Activated naive CD8-positive, alpha-beta T cell treated with anti-CD3 and anti-CD28 coated beads for 36 hours (primary cell): Measurements from ENCODE around the gene COLEC12. TPM values are rescaled to one million over a fixed set of nuclear protein-coding genes. Genes with fewer than 3 reads are reported as not detected.

Experiments used
- DNase-seq: peaks from one replicate; pipeline ENCODE4 v3.0.0; 2021
- H3K27ac Mint-ChIP-seq: one replicate; pipeline ENCODE4 v1.8.0; 2022; ENCODE audit warnings: mild to moderate bottlenecking, moderate library complexity, mixed read lengths
- H3K27me3 Mint-ChIP-seq: one replicate; pipeline ENCODE4 v1.8.0; 2022; ENCODE audit warnings: mild to moderate bottlenecking, mixed read lengths
- H3K36me3 Mint-ChIP-seq: one replicate; pipeline ENCODE4 v1.8.0; 2021; ENCODE audit warnings: mild to moderate bottlenecking, mixed read lengths
- H3K4me1 Mint-ChIP-seq: one replicate; pipeline ENCODE4 v1.8.0; 2021; ENCODE audit warnings: mixed read lengths
- H3K4me3 Mint-ChIP-seq: one replicate; pipeline ENCODE4 v1.8.0; 2022; ENCODE audit warnings: mild to moderate bottlenecking, moderate library complexity, mixed read lengths
- H3K9me3 Mint-ChIP-seq: one replicate; pipeline ENCODE4 v1.8.0; 2022; ENCODE audit warnings: mixed read lengths
- total RNA-seq, 2 experiments: library from RNA; stranded (reverse); gene quantifications; one replicate each; pipeline ENCODE4 v1.2.3, GENCODE V29; 2021

The COLEC12 gene
- total RNA-seq, 2 experiments from 2014 or later: not detected

DNA sequence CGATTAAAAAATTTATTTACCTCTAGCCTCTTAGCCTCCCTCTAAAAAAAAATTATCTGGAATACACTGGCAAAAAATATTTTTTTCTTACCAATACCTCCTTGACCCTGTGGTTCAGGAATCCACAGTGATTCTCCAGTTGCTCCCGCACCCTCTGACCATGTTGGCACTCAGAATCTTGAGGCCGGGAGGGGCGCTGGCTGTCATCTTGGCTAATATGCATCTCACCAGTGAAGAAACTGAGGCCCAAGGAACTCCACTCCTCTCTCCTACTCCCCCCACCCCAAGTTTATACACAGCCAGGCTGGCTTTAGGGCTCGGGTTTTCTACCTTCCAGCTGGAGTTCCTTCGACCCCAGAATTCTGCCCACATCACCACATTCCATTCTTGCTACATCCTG, 134.8 kb downstream of the COLEC12 start:
- no peaks in the 10 kb centered on the region for H3K4me1 Mint-ChIP-seq
- H3K27ac Mint-ChIP-seq: no peak overlapping the region
- H3K4me3 Mint-ChIP-seq: no peak overlapping the region
- peaks cover 8% of the 10 kb centered on the region for H3K27me3 Mint-ChIP-seq
- no peaks in the 10 kb centered on the region for H3K9me3 Mint-ChIP-seq
- DNase-seq: no peak
- no peaks in the 10 kb centered on the region for H3K36me3 Mint-ChIP-seq

DNA sequence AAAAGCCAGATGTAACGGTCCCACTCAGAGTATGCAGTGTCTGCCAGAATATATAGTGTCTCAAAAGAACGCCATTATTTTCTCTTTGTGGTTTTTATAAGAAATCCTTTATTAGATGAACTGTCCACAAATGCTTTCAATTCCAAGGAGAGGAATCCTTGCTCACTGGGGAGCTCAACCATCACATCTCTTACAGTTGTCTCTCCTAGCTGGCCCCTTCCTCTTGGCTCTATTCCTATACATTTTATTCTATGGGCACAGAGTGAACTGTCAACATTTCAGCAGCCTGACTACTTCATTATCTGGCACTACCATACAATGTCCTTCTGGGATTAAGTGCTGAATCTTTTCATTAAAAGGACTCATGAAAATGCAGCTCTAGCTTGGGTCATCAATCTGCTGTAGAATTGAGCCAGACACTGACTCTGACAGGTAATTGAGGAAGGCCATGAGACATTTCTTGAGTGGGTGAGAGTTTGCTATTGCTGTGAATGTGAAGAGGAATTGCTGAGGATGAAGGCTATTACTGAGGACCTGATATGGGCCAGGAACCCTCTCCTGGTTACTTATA, 136.2 kb downstream of the COLEC12 start:
- Mint-ChIP-seq H3K4me1 (no peaks in the 10 kb centered on the region), H3K9me3 (no peaks in the 10 kb centered on the region), H3K27ac (no peak overlapping the region), H3K36me3 (no peaks in the 10 kb centered on the region), H3K27me3 (peaks cover 8% of the 10 kb centered on the region), H3K4me3 (no peak overlapping the region)
- no peak for DNase-seq

DNA sequence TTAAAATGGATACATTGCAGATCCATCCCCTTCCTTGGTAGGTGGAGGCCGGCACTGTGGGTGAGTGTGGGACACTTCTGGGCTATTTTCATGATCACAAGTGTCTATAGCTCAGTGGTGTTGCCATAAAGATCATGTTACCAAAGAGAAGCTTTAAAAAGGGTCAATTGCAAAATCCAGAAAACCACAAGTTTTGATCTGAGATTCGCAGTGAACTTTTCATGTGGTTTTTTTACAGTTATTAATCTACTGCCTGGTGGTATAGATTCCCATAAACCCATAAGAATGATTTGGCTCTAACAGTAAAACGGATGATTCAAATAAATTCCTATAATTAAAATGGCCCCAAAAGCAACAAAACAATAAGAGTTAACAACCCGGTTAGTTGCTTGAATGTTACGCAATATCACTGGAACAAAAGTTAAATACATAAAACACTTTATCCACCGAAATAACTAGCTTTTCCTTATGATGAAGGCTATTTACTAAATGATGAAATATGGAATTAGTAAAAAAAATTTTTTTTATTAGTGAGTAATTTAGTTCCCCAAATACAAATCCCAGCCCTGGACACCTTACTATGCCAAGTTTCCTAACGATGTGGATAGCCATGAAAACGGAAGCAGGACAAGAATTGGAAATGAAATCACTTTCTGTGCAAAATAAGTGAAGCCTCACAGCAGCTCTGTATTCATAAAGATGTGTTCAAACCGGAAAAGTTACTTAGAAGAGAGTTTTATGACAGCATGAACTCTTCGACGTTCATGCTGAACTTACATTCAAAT, 137.0 kb downstream of the COLEC12 start:
- Mint-ChIP-seq H3K36me3 (no peaks in the 10 kb centered on the region), H3K4me3 (no peak overlapping the region), H3K9me3 (no peaks in the 10 kb centered on the region), H3K27ac (no peak overlapping the region), H3K4me1 (no peaks in the 10 kb centered on the region), H3K27me3 (peaks cover 8% of the 10 kb centered on the region)
- DNase-seq: no peak

DNA sequence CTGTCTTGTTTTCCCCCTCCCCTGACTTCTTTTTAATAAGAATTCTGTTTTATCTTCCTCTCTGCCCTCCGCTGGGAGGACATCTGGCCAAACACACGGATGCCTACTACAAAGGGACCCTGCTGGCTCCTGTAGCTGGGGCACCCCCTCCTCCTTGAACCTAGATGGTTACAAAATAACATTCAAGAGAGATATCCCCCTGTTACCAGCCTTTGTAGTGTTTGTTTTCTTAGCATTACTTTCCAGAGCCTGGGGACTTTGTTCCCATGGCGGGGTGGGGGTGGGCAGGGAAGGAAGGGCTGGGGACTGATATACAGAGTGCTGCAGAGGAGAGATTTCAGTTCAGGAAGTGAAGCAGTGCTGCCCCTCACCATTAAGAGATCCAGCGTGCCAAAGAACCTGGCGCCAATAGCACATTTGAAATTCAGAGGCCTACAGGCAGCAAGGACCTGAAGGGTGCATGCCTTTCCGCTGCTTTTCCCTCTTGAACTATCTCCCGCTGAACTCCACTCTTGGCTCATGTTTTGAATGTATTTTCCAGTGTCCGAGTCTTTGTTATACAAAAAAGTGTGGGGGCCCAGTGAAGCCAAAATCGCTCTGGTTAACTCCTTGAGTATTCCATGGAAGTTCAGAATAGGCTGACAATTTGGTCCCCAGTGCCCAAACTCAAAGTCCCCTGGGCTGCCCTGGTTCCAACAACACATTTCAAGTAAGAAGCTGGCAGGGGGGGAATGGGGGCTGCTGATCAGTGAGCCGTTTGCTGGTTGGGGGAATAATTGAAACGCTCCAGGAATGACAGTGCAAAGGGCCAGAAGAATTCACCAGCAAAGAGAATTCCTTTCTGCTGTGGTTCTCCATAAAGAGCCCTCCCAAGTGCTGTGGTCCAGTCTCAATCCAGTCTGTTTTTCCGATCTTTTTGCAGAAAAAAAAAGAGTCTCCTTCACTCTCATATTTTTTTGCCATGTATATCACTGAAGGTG, 137.9 kb downstream of the COLEC12 start:
- Mint-ChIP-seq H3K4me1 (no peaks in the 10 kb centered on the region), H3K27ac (no peak overlapping the region), H3K9me3 (no peaks in the 10 kb centered on the region), H3K27me3 (peaks cover 8% of the 10 kb centered on the region), H3K36me3 (no peaks in the 10 kb centered on the region), H3K4me3 (no peak overlapping the region)
- no peak for DNase-seq

DNA sequence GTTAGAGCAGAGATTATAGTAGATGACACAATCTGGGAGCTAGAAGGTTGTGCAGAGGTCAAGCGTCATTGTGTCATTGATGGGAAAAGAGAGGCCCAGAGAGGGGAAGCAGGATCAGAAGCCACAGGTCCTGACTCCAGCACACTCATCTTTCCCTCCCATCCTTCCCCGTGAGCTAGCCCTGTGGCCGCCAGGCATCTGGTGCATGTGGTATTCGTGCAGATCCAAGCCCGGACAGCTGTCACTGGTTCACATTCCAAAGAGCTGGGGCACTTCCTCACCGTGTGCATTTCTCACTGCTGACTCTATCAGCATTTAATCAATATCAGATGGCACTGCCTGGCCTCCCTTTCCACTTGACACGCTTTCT, 138.6 kb downstream of the COLEC12 start:
- DNase-seq: no peak
- no peak overlapping the region for H3K27ac Mint-ChIP-seq
- no peaks in the 10 kb centered on the region for H3K36me3 Mint-ChIP-seq
- no peaks in the 10 kb centered on the region for H3K9me3 Mint-ChIP-seq
- H3K4me1 Mint-ChIP-seq: no peaks in the 10 kb centered on the region
- no peak overlapping the region for H3K4me3 Mint-ChIP-seq
- H3K27me3 Mint-ChIP-seq: peaks cover 8% of the 10 kb centered on the region

DNA sequence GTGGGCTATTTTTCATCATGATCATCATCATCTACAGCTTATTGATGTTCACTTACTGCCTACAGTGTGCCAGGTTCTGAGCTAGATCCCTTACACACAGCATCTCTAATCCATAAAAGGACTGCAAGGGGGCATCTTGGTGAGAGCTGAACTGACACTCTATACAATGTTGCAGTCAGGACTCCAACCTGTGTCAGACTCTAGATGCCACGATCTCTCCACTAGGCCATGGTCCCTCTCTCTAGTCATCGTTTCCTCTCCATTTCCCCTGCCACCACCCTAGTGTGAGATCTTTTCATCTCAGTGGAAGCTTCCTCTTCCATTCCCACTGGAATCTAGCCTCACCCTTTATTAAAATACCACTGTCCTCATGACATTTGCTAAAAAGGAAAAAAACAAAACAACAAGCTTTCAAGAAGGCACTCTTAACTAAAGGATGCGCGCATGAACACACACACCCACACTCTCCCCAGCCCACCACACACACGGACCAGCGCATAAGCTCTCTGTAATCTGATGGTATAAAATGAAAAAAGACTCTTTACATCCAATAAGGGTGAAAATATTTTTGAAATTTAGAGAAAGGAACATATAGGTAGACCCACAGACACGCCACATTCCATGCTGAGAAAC, 139.3 kb downstream of the COLEC12 start:
- Mint-ChIP-seq H3K9me3 (no peaks in the 10 kb centered on the region), H3K36me3 (no peaks in the 10 kb centered on the region), H3K27ac (no peak overlapping the region), H3K4me1 (no peaks in the 10 kb centered on the region), H3K4me3 (no peak overlapping the region), H3K27me3 (peaks cover 8% of the 10 kb centered on the region)
- no peak for DNase-seq

DNA sequence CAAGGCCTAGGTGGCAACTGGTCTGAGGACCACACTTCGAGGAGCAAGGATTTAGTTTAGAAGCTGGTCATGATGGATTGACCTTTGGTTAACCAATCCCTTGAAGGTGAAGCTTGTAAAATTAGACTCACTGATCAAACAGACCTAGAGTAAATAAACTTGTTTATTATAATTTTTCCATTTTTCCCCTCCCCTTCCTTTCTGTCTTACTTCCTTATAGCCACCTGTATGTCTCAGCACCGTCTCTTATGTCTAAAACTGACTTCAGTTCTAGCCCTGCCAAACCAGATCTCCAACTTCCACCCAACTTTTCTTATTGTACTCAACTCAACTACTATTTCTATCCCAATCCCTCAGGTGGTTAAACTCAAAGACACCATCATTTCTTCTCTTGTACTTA, 139.8 kb downstream of the COLEC12 start:
- no peaks in the 10 kb centered on the region for H3K9me3 Mint-ChIP-seq
- peaks cover 8% of the 10 kb centered on the region for H3K27me3 Mint-ChIP-seq
- no peak for DNase-seq
- H3K27ac Mint-ChIP-seq: no peak overlapping the region
- H3K36me3 Mint-ChIP-seq: no peaks in the 10 kb centered on the region
- no peaks in the 10 kb centered on the region for H3K4me1 Mint-ChIP-seq
- no peak overlapping the region for H3K4me3 Mint-ChIP-seq

DNA sequence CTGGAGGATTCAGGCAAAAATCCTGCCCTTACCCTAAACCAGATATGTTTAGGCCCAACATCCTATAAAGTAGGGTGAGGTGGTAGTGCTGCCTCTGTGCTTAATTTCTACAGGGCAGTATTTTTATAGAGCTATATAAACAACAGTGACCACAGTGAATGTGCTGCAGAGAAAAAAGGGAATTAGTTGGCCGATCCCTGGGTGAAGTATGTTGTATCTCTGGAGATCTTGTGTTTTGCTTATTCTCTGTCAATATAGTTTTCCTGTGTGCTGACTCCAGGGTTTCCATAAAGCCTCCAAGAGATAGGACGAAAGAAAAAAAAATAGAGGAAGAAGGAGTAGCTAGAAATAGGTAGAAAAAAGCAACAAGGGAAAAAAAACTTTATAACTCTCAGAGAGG, 143.7 kb downstream of the COLEC12 start:
- Mint-ChIP-seq H3K27ac (no peak overlapping the region), H3K27me3 (no peaks in the 10 kb centered on the region), H3K9me3 (no peaks in the 10 kb centered on the region), H3K36me3 (no peaks in the 10 kb centered on the region), H3K4me1 (no peaks in the 10 kb centered on the region), H3K4me3 (no peak overlapping the region)
- no peak for DNase-seq

DNA sequence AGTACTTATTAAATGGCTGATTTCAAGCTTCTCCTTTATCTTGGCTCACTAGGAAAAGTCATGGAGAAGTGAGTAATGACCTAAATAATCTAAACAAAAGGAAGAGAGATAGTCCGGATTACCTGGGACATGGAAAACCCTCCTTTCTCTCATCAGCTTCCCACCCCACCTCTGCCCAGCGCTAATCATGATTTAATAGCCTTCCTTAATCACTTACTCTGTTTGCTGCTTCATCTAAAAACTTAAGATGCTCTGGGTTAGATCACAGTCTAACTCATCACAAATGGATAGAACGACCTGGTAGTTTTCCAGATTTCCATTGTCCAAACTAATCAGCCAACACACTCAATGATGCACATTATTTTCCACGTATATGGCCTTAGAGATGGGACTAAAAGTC, 144.8 kb downstream of the COLEC12 start:
- Mint-ChIP-seq H3K9me3 (no peaks in the 10 kb centered on the region), H3K4me3 (no peak overlapping the region), H3K4me1 (no peaks in the 10 kb centered on the region), H3K36me3 (no peaks in the 10 kb centered on the region), H3K27me3 (peaks cover 4% of the 10 kb centered on the region), H3K27ac (no peak overlapping the region)
- no peak for DNase-seq

DNA sequence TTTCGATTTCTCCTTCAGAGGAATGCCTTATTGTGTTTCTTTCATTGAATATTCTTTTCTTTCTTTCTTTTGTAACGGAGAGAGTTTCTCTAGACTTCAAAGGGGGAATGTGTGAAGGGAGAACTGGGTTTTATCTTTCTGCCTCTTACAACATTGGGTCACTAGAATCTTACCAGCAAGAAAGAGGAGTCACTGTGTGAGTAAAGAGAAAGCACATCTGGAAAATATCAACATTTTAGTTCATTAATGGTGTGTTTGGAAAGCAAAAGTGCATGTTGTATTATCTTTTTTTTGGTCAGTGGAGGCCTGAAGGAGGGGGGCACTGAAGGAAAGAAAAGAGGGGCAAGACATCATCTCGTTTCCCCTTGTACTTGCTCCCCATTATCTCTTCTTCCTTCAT, 146.0 kb downstream of the COLEC12 start:
- H3K27ac Mint-ChIP-seq: no peak overlapping the region
- no peaks in the 10 kb centered on the region for H3K4me1 Mint-ChIP-seq
- H3K9me3 Mint-ChIP-seq: no peaks in the 10 kb centered on the region
- DNase-seq: no peak
- H3K4me3 Mint-ChIP-seq: no peak overlapping the region
- no peaks in the 10 kb centered on the region for H3K36me3 Mint-ChIP-seq
- peaks cover 8% of the 10 kb centered on the region for H3K27me3 Mint-ChIP-seq

DNA sequence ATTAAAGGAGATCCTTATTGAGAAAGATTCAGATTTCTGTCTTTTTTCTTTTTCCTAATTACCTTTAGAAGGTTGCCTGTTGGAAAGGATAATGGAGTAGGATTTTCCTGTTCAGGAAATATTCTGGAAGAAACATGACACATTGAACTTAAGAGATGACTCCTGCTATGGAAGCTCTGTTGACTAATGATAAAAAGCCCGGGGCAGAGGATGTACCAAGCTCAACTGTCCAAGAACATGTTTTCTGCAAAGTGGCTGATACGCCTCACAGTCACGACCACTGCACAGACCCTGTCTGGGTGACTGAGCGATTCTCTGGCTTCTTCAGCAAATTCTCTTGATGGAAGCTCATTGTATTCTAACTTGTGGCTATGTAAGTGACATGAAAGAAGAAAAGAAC, 146.5 kb downstream of the COLEC12 start:
- Mint-ChIP-seq H3K4me3 (no peak overlapping the region), H3K27me3 (peaks cover 8% of the 10 kb centered on the region), H3K27ac (no peak overlapping the region), H3K4me1 (no peaks in the 10 kb centered on the region), H3K36me3 (no peaks in the 10 kb centered on the region), H3K9me3 (no peaks in the 10 kb centered on the region)
- no peak for DNase-seq

DNA sequence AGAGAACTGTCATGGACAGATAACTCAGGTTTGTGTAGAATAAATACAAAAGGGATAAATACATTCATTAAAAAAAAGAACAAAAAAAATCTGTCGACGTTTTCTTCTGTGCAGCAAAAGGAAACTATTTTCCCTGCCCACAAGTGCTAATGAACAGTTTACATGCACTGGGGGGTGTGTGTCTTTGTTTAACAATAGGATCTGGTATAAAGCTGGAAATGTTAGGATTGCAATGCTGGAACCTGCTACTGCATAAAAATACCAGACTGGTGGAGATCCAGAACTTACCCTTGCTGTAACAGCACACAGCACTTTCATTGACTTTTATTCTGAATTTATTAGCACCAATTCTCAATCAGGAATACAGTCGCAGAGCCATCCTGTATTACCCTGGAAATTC, 148.1 kb downstream of the COLEC12 start:
- Mint-ChIP-seq H3K4me3 (no peak overlapping the region), H3K36me3 (no peaks in the 10 kb centered on the region), H3K9me3 (no peaks in the 10 kb centered on the region)

DNA sequence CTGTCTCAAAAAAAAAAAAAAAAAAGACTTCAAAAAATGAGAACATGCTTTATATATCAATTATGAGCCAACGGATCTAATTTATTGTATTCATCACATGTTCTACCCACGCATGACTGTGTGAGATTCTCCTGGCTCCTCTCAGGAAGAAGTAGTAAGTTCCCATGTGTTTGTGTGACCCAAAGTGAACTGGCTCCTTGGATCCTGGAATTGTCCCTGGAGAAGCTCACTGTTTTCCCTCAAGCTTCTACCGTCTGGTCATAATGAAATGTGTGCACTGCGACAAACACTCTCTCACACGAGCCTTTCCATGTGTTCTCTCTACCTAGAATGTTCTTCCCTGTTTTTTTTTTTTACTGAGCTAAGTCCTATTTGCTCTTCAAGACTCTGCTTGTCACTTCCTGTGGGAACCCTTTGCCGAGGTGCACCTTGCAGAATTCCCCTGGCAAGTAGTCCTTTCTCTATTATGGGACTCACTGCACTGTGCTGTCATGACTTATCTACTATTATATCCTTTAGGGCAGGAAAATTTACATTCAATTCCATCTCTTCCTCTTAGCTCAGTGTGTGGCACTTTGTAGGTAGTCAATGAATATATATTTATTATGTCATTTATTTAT, 149.4 kb downstream of the COLEC12 start:
- DNase-seq: no peak
- H3K36me3 Mint-ChIP-seq: no peaks in the 10 kb centered on the region
- no peaks in the 10 kb centered on the region for H3K4me1 Mint-ChIP-seq
- no peak overlapping the region for H3K27ac Mint-ChIP-seq
- H3K9me3 Mint-ChIP-seq: no peaks in the 10 kb centered on the region
- peaks cover 11% of the 10 kb centered on the region for H3K27me3 Mint-ChIP-seq
- no peak overlapping the region for H3K4me3 Mint-ChIP-seq

More for the DNA sequence above, 148.1 kb downstream of the COLEC12 start:
- H3K4me1 Mint-ChIP-seq: no peaks in the 10 kb centered on the region
- DNase-seq: no peak
- no peak overlapping the region for H3K27ac Mint-ChIP-seq
- peaks cover 8% of the 10 kb centered on the region for H3K27me3 Mint-ChIP-seq

DNA sequence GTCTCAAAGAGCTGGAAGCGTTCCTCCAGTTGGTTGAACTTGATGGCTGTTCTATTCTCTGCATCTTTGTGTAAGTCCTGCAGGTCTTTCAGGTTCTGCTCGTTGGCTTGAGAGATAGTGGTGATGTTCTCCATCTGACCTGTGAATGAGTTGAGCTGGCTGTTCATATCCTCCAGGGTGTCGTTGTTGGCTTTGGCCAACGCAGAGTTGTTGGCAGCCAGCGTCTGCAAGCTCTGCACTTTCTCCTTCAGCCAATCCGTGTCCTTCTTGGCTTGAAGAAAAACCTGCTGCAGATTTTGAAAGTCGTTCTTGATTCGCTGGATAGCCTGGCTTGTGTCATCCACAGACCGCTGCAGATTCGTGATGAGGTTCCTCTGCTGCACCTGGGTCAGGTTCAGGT, 153.9 kb downstream of the COLEC12 start:
- H3K36me3 Mint-ChIP-seq: no peaks in the 10 kb centered on the region
- H3K27ac Mint-ChIP-seq: no peak overlapping the region
- H3K27me3 Mint-ChIP-seq: peaks cover 11% of the 10 kb centered on the region
- no peaks in the 10 kb centered on the region for H3K4me1 Mint-ChIP-seq
- H3K9me3 Mint-ChIP-seq: no peaks in the 10 kb centered on the region
- DNase-seq: no peak
- H3K4me3 Mint-ChIP-seq: no peak overlapping the region

DNA sequence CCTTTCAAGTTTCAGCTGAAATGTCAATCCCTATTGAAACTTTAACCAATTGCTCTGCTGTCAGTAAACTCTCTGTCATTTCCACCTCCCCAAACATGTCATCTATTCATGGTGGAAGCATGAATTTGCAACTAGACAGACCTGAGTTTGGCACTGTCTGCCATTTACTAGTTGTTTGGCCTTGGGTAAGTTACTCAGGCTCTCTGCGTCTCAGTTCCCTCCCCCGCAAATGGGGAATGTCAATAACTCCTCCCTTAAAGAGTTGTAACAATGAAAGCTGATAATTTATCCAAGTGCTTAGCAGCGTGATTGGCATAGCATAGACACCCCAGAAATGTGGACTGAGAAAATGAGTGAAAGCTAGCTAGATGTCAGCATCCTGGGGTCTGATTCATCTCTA, 159.4 kb downstream of the COLEC12 start:
- H3K4me3 Mint-ChIP-seq: no peak overlapping the region
- H3K27me3 Mint-ChIP-seq: peaks cover 7% of the 10 kb centered on the region
- DNase-seq: no peak
- H3K9me3 Mint-ChIP-seq: no peaks in the 10 kb centered on the region
- H3K27ac Mint-ChIP-seq: no peak overlapping the region
- no peaks in the 10 kb centered on the region for H3K4me1 Mint-ChIP-seq
- no peaks in the 10 kb centered on the region for H3K36me3 Mint-ChIP-seq
